GM19452 (cell line): ENCODE results near the gene RAB36.
"Not testable (repeated sequence)": the region's sequence is repeated elsewhere in the genome, so short reads cannot be mapped to it uniquely, and the experiment has no call there.

Experiments used
- ATAC-seq: cut with Tn5 transposase; IDR thresholded peaks from one replicate; pipeline ENCODE4 v1.9.1; 2021; ENCODE audit not compliant: unreplicated experiment

Gene RAB36

DNA sequence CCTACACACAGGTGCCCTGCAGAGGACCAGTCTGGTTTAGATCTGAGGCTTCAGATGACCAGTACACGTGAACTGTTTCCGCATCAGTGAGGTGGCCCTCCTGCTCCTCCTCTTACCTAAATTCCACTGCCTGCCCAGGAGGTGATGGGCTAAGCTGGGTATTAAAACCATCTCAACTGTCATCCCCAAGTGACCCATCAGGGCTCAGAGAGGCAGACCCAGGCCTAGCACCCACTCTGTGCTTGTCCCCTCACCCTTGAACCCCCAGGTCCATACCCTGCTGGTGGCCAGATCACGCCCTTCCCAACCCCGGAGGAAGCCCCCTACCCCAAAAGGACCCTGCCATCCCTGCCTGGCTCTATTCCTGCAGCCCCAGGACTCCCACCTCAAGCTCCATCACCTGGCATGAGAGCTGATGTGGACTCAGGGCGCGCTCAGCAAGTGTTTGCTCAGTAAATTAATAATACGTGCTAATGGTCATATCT lies 24.8 kb upstream of the RAB36 start:
- ATAC-seq: no peak

DNA sequence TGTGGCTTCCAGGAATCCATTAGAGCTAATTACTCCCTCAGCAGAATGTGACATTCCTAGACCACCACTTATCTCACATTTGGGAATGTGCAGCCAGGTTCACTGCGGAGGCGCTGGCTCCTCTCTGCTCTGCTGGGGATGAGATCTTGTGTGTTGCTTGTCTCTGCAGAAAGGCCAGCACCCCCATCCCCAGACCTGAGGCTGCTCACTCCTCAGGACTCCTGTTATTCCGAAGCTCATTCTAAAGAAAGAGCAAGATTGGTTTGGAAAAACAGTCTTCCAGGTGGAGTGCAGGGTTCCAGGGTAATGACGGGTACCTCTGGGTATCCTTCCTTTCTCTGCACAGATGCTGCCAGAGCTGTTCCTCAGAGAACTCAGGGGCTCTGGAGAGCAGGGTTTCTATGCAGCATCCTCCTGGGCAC lies 24.3 kb upstream of the RAB36 start:
- no peak for ATAC-seq

DNA sequence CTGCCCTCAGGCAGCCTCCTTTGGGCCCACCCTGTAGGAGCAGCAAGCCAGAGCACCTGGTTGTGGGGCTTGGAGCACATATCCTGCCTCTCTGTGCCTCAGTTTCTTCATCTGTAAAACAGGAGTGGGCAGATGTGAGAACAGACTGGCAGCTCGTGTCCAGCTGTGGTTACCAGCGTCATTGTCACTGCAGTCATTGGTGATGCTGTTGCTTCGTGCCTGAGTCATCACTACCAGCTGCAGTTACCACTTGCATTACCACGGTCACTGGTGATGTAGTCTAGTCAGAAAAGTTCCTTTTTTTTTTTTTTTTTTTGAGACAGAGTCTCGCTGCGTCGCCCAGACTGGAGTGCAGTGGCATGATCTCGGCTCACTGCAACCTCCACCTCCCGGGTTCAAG lies 23.9 kb upstream of the RAB36 start:
- no peak for ATAC-seq

DNA sequence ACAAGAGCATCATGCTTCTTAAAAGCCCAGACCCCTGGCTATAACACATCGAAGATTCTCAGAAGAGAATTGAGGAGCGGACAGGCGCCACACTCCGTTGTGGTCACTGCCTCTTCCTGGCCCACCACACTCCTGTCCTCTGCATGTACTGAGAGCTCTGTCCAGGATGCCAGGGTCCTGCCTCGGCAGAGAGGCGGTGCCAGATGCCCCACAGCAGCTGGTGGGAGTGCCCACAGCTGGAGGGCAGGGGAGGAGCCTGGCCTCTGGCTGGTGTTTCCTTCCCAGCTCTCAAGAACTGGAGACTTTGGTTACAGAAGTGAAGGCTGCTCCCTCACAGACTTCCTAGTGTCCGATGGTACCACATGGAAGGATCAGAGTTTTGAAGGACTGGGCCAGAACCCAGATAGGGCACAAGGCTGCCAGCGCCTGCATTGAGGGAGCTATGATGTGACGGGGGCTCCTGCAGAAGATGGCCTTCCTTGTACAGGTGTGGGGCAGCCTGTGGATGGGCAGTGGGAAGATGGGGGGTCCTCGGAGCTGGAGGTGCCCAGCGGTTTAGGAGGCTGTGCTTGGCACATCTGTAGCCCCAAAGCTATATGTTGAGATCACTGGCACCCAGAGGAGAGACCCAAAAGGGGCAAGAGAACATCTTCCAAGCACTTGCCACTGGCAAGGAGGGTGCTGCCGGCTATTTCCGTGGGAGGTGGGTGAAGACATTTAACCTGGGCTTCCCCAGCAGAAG lies 22.9 kb upstream of the RAB36 start:
- ATAC-seq: no peak

DNA sequence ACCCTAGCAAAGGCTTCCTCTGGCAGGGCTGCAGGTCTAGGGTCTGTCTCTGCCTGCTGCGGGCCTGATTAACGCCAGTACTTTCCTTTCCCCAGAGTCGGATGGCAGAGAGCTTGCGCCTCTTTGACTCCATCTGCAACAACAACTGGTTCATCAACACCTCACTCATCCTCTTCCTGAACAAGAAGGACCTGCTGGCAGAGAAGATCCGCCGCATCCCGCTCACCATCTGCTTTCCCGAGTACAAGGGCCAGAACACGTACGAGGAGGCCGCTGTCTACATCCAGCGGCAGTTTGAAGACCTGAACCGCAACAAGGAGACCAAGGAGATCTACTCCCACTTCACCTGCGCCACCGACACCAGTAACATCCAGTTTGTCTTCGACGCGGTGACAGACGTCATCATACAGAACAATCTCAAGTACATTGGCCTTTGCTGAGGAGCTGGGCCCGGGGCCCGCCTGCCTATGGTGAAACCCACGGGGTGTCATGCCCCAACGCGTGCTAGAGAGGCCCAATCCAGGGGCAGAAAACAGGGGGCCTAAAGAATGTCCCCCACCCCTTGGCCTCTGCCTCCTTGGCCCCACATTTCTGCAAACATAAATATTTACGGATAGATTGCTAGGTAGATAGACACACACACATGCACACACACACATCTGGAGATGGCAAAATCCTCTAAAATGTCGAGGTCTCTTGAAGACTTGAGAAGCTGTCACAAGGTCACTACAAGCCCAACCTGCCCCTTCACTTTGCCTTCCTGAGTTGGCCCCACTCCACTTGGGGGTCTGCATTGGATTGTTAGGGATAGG lies 22.1 kb upstream of the RAB36 start:
- ATAC-seq: no peak

DNA sequence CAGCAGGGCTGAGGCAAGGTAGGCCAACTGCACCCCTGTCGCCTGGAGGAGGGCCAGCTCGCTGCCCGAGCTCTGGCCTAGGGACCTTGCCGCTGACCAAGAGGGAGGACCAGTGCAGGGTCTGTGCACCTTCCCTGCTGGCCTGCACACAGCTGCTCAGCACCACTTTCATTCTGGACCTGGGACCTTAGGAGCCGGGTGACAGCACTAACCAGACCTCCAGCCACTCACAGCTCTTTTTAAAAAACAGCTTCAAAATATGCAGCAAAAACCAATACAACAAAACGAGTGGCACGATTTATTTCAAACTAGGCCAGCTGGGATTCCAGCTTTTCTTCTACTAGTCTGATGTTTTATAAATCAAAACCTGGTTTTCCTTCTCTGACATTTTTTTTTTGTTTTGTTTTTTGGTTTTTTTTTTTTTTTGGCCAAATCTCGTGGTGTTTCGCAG lies 21.4 kb upstream of the RAB36 start:
- ATAC-seq: no peak

DNA sequence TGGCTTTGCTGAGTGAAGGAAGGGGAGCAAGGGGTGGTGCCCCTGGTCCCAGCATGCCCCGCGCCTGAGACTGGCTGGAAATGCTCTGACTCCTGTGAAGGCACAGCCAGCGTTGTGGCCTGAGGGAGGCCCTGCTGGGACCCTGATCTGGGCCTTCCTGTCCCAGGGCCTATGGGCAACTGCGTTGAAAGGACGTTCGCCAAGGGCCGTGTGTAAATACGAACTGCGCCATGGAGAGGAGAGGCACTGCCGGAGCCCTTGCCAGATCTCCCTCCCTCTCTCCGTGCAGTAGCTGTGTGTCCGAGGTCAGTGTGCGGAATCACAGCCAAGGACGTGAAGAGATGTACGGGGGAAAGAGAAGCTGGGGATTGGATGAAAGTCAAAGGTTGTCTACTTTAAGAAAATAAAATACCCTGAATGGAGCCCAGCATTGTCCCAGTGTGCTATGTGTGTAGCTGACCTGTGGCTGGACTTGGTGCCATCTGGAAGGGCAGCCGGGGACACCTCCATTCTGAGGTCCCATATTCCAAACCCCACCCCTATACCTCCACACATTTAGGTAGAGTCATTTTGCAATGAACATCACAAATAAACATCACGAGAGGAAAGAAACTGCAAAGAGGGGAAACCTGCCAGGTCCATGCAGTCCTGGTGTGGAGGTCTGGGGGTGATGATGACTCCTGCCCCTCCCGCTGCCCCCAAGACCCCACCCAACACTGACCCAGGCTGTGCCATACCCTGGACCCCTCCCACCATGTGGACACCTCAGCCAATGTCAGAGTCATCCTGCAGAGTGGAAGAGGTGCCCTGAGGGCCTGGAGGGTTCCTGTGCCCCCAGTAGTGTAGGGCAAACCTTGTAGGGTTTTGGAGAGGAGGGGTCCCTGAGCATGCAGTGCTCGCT lies 20.4 kb upstream of the RAB36 start:
- no peak for ATAC-seq

DNA sequence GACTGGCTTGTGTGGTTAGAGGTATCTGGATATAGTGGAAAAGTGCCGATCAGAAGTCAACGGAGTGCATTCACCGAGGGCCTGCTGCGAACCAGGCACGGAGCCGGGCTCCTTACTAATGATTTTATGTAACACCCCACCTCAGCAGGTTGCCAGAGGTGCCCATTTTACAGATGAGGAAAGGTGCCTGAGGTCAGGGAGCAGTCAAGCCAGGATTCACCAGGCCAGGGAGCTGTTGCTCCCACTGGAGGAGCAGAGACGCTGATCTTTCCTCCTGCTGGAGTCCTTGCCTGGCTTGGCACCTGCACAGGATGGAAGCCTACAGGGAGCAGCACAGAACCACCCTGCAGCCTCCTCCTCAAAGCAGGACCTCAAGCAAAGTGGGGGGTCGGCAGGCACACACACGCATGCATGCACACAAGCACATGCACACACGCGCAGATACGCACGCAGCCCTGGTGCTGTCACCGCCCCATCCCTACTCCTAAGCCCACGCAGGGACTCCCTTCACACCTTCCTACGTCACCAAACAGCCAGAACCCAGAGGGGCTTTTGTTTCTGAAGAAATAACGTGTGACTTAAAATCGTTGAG lies 19.7 kb upstream of the RAB36 start:
- no peak for ATAC-seq

DNA sequence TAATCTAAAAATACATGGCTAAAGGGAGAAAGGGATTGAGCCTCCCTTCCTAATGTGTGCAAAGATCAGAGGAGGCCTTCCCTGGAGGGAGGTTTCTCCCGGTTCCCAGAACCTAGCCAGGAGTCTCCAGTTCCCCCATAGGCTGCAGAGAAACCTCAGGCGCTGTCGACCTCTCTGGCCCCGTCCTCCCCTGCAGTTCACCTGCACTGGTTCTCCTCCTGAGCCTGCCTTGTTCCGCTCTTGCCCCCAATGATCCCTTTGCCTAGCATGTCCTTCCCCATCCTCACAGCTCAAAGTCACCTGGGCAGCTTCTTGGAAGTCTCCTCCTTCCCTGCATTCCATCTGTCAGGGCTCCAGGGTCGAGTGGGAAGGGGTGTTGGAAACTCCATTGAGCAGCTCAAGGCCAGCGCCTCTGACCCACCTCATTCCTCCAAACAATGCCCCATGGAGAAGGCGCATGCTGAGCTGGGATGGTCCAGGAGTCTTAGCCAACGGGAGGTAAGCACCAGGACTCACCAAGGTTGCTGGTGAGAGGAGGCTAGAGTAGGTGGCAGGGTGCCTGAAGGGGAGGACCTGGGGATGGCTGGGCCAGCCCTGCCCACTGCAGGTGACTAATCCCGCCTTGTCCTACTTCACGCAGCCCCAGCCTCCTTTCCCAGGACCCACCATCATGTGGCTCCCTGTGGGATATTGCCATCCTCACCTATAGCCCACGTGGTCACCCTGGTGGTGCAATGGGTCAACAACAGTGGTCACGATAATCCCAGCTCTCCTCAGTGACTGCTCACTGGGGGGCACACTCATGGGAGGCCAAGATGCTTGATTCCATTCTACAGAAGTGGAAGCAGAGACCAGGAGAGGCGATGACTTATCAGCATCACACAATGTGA lies 18.9 kb upstream of the RAB36 start:
- no peak for ATAC-seq

DNA sequence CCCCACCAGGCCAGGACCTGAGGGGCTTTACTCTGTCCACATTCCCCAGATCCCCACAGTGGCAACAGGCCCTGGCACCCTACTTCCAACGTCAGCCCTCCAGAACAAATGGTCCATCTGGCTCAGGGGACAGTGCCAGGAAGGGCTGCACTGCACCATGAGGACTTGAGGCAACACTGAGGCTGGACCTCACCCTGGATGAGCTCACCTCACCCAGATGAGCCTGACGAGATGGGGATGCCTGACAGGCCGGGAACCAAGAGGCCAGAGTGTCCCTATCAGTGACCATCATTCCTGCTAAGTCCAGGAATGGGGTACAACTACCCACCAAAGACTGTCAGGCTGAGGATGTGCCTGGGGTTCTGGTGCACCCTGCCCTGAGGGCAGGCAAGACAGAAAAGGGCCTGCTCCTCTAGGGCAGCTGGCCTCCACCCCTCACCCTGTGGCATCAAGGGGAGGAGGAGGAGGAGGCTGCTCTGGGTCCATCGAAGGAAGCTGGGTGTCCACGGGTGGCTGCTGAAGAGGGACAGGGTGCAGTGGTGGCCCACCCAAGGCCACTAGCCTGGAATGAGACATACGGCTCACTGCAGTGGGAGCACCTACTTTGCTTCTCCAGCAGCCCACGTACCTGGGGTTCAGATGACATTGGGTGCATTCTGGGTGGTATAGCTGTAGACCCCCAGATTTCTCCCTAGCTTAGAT lies 18.1 kb upstream of the RAB36 start:
- ATAC-seq: no peak

DNA sequence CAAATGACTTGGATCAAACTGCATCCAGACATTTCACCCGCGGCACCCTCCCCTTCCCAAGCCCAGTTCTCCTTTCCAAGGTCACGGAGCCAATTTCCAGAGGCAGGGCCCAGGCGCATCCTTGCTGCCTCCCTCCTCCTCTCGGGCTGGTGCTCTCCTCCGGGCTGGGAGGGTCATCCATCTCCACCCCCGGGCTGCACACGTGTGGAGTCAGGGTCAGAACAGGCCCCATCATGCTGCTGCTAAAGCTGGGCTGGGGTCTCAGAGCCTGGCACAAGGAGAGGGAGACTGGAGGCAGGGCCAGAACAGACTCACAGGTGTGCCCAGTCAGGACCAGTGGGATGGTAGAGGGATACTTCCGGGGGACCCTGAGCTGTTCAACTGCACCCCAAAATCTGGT lies 17.5 kb upstream of the RAB36 start:
- no peak for ATAC-seq

DNA sequence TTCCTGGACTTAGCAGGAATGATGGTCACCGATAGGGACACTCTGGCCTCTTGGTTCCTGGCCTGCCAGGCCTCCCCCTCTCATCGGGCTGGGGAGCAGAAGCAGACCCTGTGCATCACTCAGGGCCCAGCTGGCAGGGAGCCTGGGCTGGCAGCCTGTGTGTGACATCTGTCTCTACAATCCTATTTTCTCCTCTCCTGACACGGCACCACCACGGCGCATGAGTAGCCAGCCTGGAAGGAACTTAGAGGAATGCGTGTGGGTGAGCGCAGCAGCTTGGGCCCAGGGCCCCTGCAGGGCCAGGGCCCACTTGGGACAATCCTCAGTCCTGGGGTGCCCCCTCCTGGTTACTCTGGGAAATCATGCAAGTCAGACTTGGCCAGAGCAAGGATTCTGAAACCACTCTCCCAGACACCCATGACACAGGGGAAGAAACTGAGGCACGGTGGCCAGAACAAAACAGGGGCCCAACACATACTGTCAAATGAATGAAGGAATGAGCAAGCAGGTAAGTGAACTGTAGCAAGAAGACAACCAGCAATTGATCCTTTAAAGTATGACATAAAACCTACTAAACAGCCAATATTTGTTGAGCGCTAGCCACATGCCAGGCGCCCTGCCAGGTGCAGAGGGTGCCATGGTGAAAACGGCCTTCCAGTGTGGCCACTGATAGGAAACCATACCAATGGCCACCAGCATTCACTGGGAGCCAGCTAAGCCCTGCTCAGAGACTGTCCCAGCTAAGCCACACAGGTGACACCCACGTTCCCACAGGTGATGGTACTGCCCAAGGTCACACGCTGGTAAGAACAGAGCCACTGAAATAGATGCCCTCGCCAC lies 16.8 kb upstream of the RAB36 start:
- no peak for ATAC-seq

DNA sequence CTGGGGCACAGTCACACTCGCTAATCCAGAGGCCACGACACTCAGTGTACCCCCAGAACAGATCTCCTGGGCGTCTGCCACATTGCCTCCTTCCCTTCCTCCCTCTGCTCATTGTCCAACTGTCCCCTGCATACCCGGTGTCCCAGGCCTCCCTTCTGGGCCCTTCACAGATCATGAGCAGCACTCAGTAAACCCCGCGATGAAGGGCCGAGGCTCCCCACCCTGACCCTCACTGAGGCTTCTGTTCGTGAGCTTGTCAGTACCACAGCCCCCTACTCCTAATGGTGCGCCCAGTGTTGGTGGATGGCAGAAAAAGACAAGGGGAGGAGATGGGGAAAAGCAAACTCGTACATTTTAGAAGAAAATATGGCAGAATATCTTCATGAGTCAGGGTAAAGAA lies 16.1 kb upstream of the RAB36 start:
- ATAC-seq: no peak

DNA sequence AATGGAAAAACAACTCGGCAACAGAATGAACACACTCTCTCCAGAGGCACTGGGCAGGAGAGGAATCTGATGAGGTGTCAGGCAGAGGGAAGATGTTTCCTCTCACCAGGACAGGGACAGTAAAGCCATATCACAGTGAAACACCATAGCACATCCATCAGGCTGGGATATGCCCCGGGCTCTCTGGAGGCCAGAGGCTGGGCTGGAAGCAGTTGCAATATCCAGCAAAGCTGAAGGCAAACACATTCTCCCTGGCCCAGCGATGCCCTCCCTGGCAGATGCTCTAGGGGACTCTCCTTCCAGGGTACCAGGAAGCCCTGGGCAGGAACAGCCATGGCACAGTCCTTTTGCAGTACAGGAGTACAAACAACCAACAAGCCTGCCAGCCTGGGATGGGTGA lies 14.6 kb upstream of the RAB36 start:
- ATAC-seq: no peak

DNA sequence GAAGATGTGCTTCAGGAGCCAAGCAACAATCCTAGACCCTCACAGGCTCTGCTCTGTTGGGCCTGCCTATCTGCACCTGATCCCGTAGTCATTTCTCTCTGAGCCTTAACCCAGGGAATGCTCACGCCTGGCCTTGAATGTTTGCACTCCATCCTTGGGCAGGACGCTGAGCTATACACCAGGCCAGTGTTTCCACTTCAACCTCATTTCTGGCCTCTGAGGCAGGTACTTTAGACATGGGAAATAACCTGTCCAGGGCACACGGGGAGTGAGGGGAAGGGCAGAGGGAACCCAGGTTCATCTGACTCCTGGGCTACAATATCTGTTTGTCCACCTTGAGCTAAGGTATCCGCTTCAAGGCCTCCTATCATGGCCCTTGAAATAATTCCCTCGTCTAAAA lies 13.3 kb upstream of the RAB36 start:
- ATAC-seq: no peak

DNA sequence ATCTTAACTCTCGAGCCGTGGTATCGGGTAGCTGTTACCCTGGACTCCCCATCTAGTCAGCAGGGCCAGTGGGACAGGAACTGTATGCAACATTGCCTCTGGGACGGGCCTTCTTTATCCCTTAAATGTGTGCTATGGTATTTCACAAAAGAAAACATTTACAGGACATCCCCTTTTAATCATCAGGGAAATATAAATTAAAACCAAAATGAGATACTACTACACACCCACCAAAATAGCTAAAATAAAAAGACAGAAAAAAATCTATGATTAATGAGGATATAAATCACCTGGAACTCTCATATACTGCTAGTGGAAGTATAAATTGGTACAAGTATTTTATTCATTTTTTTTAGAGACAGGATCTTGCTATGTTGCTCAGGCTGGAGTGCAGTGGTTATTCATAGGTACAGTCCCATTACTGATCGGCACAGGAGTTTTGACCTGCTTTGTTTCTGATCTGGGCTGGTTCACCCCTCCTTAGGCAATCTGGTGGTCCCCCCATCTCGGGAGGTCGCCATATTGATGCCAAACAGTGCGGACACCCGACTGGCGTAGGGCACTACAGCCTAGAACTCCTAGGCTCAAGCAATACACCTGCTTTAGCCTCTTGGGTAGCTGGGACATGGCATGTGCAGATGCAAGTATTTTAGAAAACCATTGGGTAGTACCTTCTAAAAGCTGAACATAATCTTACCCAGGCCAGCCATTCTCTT lies 12.7 kb upstream of the RAB36 start:
- ATAC-seq: no peak

DNA sequence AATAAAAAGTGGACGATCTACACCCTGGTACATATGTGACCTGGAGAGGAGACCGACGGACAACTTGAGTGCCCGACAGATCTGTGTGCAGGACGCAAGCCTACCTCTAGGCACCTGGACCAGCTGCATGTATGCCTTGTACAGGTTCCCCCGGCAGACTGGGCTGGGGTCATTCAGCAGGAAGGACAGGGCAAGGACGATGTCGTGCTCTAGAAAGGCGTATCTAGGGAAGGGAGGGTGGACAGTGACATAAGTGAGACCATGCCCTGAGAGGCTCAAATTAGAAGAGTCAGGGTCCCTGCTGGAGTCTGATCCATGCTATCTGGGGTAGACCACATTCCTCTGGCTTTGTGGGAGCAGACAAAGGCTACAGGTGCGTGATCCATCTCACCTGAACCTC lies 11.4 kb upstream of the RAB36 start:
- ATAC-seq: no peak

DNA sequence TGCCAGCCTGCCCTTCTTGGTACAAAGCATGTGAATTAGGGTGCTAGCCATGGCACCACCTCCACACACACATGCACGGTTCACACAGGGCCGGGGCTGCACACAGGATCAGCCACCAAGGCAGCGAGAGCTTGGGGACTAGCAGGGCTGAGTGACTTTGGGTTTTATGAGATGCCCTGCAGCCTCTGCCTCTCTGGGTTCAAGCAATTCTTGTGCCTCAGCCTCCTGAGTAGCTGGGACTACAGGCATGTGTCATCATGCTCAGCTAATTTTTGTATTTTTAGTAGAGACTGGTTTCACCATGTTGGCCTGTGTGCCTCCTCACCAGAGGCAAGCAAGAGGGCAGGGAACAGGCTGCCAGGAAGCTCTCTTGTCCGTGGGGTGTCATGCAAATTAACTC lies 8.3 kb upstream of the RAB36 start:
- not testable (repeated sequence) for ATAC-seq
